HT-29 (cell line): ENCODE data around the gene HSD17B7. TPM values are rescaled to one million over a fixed set of nuclear protein-coding genes. Genes with fewer than 3 reads are reported as not detected.
"Not testable (repeated sequence)": the region's sequence is repeated elsewhere in the genome, so short reads cannot be mapped to it uniquely, and the experiment has no call there.

Experiments used
- DNase-seq: peaks from one replicate; pipeline ENCODE4 v3.0.0-alpha.2; 2015; ENCODE audit warnings: low spot score
- total RNA-seq: library from RNA; depleted of rRNA; stranded (reverse); fragments of >200 nt; shearing (Covaris generic); gene quantifications from 2 replicates; pipeline ENCODE4 v1.2.3, GENCODE V29; 2014; rRNA removed

Gene HSD17B7
- 19.6 and 26.4 TPM in 2 replicates for total RNA-seq

- peak; percentile 82 for DNase-seq
These were observed at the start of gene HSD17B7 for GRCh38 chr1:162790303-162790984. TSS of gene HSD17B7 (plus strand) at chr1:162790702. CDS start at chr1:162790801, 99 bp downstream.

DNA sequence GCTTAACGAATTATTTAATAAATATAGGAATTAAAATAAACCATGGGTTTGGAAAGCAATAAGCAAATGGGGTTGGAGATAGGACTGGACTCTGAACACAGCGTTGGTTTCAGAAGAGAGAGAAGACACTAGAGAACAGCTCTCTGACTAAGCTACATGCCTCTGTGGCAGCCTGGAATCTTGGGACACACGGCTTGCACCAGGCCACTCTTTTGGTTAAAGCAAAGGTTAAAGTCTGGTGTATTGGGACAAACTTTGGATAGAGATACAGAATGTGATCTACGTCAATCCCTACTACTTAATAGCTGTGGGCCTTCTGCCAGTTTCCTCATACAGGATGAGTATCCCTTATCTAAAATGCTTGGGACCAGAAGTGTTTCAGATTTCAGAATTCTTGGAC, 49.7 kb upstream of the HSD17B7 start:
- no peak for DNase-seq

DNA sequence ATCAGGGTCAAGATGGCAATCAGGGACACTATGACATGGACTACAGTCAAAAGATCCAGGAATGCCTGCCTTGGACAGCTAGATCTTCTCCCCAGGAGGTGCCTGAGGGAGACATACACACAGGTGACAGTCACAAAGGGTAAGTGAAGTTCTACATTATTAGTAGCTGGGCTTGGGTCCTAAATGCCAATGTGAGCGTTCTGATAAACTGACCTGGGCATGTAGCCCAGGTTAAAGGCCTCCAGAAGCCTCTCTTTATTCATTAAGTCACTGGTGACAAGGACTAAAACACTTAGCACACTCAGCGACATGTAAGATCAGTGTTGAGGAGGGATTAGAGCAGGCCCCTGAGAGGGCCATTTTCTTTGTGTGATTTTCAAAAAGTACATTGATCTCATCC, 48.9 kb upstream of the HSD17B7 start:
- no peak for DNase-seq

GRCh38 chr1:162746264-162746942, 44.1 kb upstream of the HSD17B7 start:
- not testable (repeated sequence) for DNase-seq

DNA sequence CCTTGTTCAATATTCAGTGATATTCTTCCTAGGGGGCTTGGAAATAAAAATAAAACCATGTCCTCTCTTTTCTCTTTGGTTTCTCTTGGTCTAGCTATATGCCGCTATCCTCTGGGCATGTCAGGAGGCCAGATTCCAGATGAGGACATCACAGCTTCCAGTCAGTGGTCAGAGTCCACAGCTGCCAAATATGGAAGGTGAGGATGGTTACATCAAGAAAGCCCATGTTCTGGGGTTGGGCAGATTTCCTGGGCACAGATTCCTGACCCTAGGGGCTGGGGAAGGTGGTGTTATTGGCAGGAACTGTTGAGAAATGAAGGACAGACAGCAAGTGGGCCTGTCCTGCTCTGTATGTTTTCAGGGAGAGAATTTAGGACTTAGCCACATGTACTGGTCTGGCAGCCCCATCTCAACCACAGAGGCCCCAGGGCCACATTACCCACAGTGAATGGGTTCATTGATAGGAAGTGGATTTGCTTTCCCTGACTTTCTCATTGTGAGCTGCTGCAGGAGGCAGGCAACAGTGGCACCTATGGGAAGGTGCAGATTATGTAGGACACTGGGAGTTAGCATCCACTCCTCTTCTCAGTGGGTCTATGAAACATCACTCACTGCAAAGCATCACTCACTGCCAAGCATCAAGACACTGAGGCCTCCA, 37.4 kb upstream of the HSD17B7 start:
- DNase-seq: no peak

- no peak for DNase-seq
These were observed 36.4 kb upstream of the HSD17B7 start for GRCh38 chr1:162753998-162754585.

DNA sequence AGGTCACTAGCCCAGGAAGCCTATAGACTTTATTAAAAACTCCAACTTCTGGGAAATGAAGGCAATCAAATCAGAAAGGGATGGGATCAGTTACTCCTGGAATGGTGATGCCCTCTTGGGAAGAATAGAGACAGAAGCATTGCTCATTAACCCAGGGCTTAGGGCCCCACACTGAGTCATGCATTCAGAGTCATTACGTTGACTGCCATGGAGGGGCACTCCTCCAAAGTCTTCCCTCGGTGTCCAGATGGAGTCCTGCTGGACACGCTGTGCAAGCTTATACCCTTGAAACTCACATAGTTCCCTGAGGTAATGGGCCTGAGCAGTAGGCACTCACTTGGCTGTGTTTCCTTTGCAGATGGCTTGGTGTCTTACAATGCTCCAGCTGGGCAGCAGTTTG, 35.2 kb upstream of the HSD17B7 start:
- no peak for DNase-seq

GRCh38 chr1:162756523-162756922, 34.0 kb upstream of the HSD17B7 start:
- no peak for DNase-seq

DNA sequence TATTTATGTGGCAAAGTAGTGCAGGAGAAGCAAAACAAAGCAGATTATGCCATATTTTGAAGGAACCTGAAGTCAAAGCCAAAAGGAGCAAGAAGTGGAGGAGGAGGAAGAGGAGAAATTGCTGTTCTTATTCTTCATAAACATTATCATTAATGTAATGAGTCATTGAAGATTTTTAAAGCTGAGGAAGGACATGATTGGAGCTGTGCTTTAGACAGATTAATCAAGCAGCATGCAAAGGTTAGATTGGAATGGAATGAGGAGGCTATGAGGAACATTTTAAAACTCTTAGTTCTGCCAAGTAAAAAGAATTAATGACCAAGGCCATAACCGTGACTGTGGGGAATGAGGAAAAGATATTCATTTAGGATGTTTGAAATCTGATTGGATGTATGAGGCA, 33.0 kb upstream of the HSD17B7 start:
- DNase-seq: no peak

GRCh38 chr1:162765788-162766187, 24.7 kb upstream of the HSD17B7 start:
- DNase-seq: no peak

DNA sequence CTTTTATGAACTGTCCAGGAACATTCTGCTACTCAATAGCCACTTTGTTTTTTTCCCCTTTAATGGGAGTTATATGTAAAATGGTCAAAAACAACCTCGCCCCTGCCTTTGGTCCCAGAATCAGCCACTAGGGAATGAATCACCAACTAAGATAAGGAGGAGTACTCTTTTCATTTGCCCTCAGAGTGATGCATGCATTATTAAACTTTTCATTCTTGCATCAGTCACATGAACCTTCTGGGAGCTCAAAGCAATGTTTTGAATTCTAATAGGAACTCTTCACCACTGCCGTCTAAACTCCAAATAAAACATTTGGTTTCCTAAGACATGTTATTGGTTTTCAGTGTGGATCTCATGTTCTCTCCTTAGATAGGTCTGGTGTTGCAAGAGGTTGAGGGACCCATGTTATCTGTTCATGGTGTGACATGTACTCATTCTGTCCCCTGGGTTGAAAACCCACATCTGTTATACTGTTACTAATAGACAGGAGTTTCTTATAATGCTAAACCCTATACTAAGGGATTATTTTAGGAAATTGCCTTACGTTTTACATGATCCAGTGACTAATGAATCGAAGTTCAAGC, 17.8 kb upstream of the HSD17B7 start:
- DNase-seq: no peak

DNA sequence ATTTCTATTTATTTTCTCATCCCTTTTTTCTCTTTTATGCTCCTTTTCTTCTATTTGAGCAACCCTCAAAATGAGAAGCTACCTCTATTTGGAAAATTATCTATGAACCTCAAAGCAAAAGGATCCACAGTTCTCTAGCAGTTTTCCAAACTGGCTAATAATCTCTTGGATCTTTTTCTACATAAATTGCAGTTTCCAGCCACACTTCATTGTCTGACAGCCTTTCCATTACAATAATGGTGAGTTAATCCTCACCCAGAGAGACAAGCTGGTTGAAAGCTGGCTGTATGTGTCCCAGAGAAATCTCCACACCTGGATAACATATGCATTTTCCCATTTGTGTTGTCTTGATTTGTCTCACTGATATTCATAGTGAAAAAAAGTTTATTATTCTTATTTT, 16.5 kb upstream of the HSD17B7 start:
- DNase-seq: no peak

- DNase-seq: no peak
These were observed 11.5 kb upstream of the HSD17B7 start for GRCh38 chr1:162779043-162779442.

- DNase-seq: no peak
These were observed 7.8 kb upstream of the HSD17B7 start for GRCh38 chr1:162782671-162783070.

DNA sequence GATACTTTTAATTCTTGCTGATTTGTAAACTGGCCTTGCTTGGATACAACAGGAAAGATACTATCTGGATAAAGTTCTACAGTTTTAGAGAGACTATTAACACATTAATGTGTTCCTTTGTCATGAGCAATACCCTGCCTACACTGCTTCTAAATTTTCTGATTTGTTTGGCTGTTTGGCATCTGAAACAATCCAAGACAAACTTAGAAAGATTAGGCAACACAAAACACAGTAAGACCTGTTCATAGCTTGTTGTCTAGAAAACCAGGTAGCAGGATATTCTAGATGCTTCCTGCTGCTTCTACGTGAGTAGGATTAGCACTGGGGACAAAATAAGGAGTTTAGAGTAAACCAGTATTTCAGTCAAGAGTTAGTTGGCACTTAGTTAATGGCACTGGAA, 5.6 kb upstream of the HSD17B7 start:
- not testable (repeated sequence) for DNase-seq

- not testable (repeated sequence) for DNase-seq
These were observed 1.7 kb upstream of the HSD17B7 start for GRCh38 chr1:162788783-162789182.

DNA sequence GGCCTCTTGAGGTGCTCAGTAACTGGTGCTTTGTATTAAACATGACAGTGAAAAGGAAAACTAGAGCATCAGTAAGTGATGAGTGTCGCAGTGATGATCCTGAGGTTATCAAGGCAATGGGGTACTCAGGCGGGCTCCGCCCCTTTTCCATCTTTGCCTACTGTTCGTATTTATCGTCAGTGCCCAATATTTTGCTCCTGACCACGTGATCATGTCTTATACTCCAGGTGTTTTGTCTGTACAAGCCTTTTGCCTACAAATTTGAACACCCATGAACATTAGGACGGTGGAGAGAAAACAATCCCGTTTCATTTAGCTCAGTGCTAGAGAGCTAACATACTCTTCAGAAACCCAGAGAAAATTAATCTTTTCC, 469 bp downstream of the HSD17B7 start:
- DNase-seq: peak; percentile 21

- not testable (repeated sequence) for DNase-seq
These were observed 3.8 kb downstream of the HSD17B7 start for GRCh38 chr1:162794284-162794683.

DNA sequence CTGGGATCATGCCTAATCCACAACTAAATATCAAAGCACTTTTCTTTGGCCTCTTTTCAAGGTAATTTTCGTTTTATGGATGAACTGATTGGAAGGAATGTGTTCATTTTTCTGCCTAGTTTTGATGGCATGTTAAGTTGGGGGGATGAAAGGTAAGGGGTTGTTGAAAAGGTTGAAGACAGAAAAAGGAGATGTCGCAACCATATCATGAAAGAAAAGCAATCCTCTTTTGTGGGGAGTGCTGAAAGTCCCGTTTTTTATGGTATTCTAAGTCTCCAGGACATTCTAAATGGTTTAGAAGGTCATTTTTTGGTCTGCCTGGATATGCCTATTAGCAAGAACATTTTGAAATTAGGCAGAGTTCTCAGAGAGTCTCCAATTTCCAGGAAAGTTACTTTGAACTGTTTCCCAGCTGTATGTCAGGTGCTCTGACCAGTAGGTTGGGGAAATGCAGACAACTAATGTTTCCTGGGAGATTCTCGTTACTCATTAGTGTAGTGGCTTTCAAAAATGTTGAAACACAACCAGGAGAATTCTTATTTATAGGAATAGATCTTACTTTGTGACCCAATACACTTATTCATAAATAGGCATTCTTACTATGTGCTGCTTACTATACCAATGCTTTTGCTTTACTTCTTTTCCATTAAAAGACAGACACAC, 6.2 kb downstream of the HSD17B7 start:
- not testable (repeated sequence) for DNase-seq

DNA sequence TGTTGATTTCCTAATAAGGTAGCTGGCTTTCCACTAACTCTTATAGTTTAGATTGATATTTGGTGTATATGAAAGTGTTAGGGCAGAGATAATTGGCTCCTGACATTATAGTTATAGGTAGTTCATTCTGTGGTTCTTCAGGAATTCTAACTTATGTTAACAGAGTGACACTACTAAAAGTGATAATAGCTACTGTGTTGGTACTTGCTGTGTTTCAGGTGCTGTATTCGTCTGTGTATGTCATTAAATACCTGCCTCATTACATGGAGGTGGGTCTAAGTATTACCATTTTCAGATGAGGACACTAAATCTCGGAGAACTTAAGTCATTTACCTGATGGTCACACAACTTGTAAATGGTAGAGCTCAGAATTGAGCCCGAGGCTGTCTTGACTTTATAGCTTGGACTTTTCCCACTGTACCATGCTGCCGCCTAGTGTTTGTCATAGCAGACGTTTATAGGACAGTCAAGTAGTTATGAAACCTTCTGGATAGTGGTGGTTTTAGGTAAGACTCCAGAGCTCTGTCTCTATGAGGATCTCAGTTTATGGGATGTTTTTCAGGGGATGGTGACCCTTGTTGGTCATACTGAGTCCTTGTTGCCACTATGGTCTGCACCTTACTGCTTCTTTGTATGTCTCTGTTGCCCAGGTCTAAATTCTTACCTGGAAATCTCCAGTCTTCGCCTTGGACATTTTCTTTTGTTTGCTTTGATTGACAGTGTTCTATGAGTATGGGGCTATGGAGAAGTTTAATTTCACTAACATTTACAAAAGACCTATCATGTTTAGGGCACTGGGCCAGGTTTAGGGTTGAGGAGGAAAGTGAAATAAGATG, 9.7 kb downstream of the HSD17B7 start:
- peak; percentile 70 for DNase-seq
